ENCODE data around the gene FAM193B. TPM values are rescaled to one million over a fixed set of nuclear protein-coding genes. Genes with fewer than 3 reads are reported as not detected.

Gene FAM193B
- polyA plus RNA-seq, 1 of the 3 experiments (the other 2 are of a cell fraction) = 48.1 TPM

- Histone ChIP-seq H3K4me3 (ENCODE audit: low read depth in 2 of 2, low read length in 1 of 2) (no peak overlapping the region), H3K4me1 (ENCODE audit: control insufficient read depth in 1 of 2, insufficient read depth in 2 of 2, low read depth in 1 of 2, low read length in 1 of 2) (peaks cover 12 to 40% of the 10 kb centered on the region in 2 experiments; a peak in 3 of 4 replicates), H3K36me3 (replicated peaks in 1 of 2; ENCODE audit: control insufficient read depth in 1 of 2, insufficient read depth in 2 of 2, low read length in 1 of 2) (no peaks in the 10 kb centered on the region), H4K20me1 (ENCODE audit: insufficient read depth) (peaks cover 18% of the 10 kb centered on the region; the same call in 1 of the 2 replicates), H3K79me2 (ENCODE audit: insufficient read depth) (peaks cover 23% of the 10 kb centered on the region; the same call in 1 of the 2 replicates), H3K4me2 (no peak overlapping the region), H3K27ac (ENCODE audit: low read depth in 2 of 2, low read length in 1 of 2) (no peak overlapping the region; a peak in 1 of 4 replicates), H3F3A (replicated peaks; ENCODE audit: insufficient read depth) (peaks cover 23% of the 10 kb centered on the region), H3K9me3 (no peaks in the 10 kb centered on the region), H3K27me3 (ENCODE audit: insufficient read depth) (no peaks in the 10 kb centered on the region), H3K9me2 (no peaks in the 10 kb centered on the region), H2AFZ (ENCODE audit: low read depth) (no peak overlapping the region), H3K9ac (no peak overlapping the region)
- ChIA-PET POLR2A (interaction anchor here (1.9 to 3.0 kb wide), 2 partner anchors 28 to 109 kb away, joined by 5 to 13 read pairs; no protein-coding TSS in a partner anchor), CTCF (interaction anchor here (1.0 to 15.9 kb wide), 11 partner anchors 11 to 386 kb away, joined by 3 to 228 read pairs (median 23); partner anchors contain the start of genes DDX41, DOK3 and PRR7)
- TF ChIP-seq SMC3 (IDR thresholded peaks at IDR 0.05; ENCODE audit: low read depth, low read length) = no peak
- WGBS (ENCODE audit: low lambda C conversion rate) = 89% methylated on average over 6 of the region's 6 CpGs
- no peak for DNase-seq
Observed at GRCh38 chr5:177499842-177500241, 54.5 kb downstream of the FAM193B start.

GRCh38 chr5:177498013-177498787, 56.2 kb downstream of the FAM193B start:
- 52% methylated on average over 34 of the region's 48 CpGs for WGBS (ENCODE audit: low lambda C conversion rate)
- peak overlapping the region in 1 of 2 experiments; percentile 36; a peak in 1 of 4 replicates for H3K27ac ChIP-seq (ENCODE audit: low read depth in 2 of 2, low read length in 1 of 2)
- peaks cover 25 to 56% of the 10 kb centered on the region in 2 experiments; a peak in 3 of 4 replicates for H3K4me1 ChIP-seq (ENCODE audit: control insufficient read depth in 1 of 2, insufficient read depth in 2 of 2, low read depth in 1 of 2, low read length in 1 of 2)

More at GRCh38 chr5:177498013-177498787, 56.2 kb downstream of the FAM193B start:
- no peak for TF ChIP-seq GATA2 (CRISPR knock-in tag; IDR thresholded peaks at IDR 0.05)
- TF ChIP-seq FOXJ3 (CRISPR knock-in tag; IDR thresholded peaks at IDR 0.05) = no peak
- no peak for TF ChIP-seq ELF1 (IDR thresholded peaks at IDR 0.05)
- no peak for TF ChIP-seq JUND (IDR thresholded peaks at IDR 0.05)
- no peak for TF ChIP-seq TAF1 (IDR thresholded peaks at IDR 0.05; ENCODE audit: borderline replicate concordance, low read depth, low read length)
- no peak for TF ChIP-seq GABPA (IDR thresholded peaks at IDR 0.05; ENCODE audit: low read depth)
- no peak for TF ChIP-seq CHD2 (IDR thresholded peaks at IDR 0.05; ENCODE audit: low read length, partially characterized antibody)
- TF ChIP-seq IRF3 (IDR thresholded peaks at IDR 0.05; ENCODE audit: low read depth, low read length) = no peak
- no peak for TF ChIP-seq RFX5 (IDR thresholded peaks at IDR 0.05; ENCODE audit: low read length)
- no peak for TF ChIP-seq POLR2AphosphoS5 (IDR thresholded peaks at IDR 0.05; ENCODE audit: low read depth, low read length)
- TF ChIP-seq EP300 (IDR thresholded peaks at IDR 0.05; ENCODE audit: borderline replicate concordance in 1 of 2, low read depth in 1 of 2, low read length in 1 of 2) = no peak
- TF ChIP-seq MEF2A (IDR thresholded peaks at IDR 0.05; ENCODE audit: borderline replicate concordance, low read depth) = no peak
- TF ChIP-seq NFIC (IDR thresholded peaks at IDR 0.05; ENCODE audit: borderline replicate concordance) = no peak
- no peak for TF ChIP-seq FOSL2 (IDR thresholded peaks at IDR 0.05; ENCODE audit: borderline replicate concordance, low read depth)
- no peak for TF ChIP-seq CTCF (IDR thresholded peaks at IDR 0.05)
- H3K27me3 ChIP-seq (ENCODE audit: insufficient read depth) = no peaks in the 10 kb centered on the region
- POLR2A ChIA-PET = interaction anchor here (0.6 to 6.7 kb wide), 6 partner anchors 18 to 73 kb away, joined by 4 to 43 read pairs (median 5); partner anchors contain the start of gene DDX41
- CTCF ChIA-PET = interaction anchor here (1.1 to 15.9 kb wide), 9 partner anchors 18 to 128 kb away, joined by 3 to 228 read pairs (median 23); partner anchors contain the start of genes DBN1 and PRR7
- H3F3A ChIP-seq (replicated peaks; ENCODE audit: insufficient read depth) = peaks cover 23% of the 10 kb centered on the region
- H3K9me3 ChIP-seq = no peaks in the 10 kb centered on the region
- H3K4me3 ChIP-seq (ENCODE audit: low read depth in 2 of 2, low read length in 1 of 2) = peak overlapping the region; percentile 83 to 94
- H3K9me2 ChIP-seq = no peaks in the 10 kb centered on the region
- peaks cover 5 to 10% of the 10 kb centered on the region in 2 experiments for H3K36me3 ChIP-seq (replicated peaks in 1 of 2; ENCODE audit: control insufficient read depth in 1 of 2, insufficient read depth in 2 of 2, low read length in 1 of 2)
- DNase-seq = no peak
- peak overlapping the region; percentile 59 for H2AFZ ChIP-seq (ENCODE audit: low read depth)
- H3K79me2 ChIP-seq (ENCODE audit: insufficient read depth) = peaks cover 38% of the 10 kb centered on the region
- peak overlapping the region; percentile 94; the same call in 1 of the 2 replicates for H3K4me2 ChIP-seq
- peak overlapping the region; percentile 43; the same call in 1 of the 2 replicates for H3K9ac ChIP-seq
- H4K20me1 ChIP-seq (ENCODE audit: insufficient read depth) = peaks cover 32% of the 10 kb centered on the region
